H1 (cell line): ENCODE measurements around the gene TAF1B. TPM values are rescaled to one million over a fixed set of nuclear protein-coding genes. Genes with fewer than 3 reads are reported as not detected.

Source experiments
- BCL11A ChIP-seq, 2 experiments: IDR thresholded peaks; one replicate each; pipeline ENCODE4 v1.6.1; 2011; ENCODE audit warnings: low read depth in 2 of 2, low read length in 2 of 2, mild to moderate bottlenecking in 2 of 2
- GTF2F1 ChIP-seq: IDR thresholded peaks from 2 replicates; pipeline ENCODE4 v1.6.1; 2012; ENCODE audit warnings: low read depth, low read length, improper control_type of control experiment, borderline replicate concordance
- JUN ChIP-seq: IDR thresholded peaks from 2 replicates; pipeline ENCODE4 v1.6.1; 2011; ENCODE audit warnings: low read depth, mild to moderate bottlenecking, improper control_type of control experiment, low read length
- KDM4A ChIP-seq: IDR thresholded peaks from one replicate; pipeline ENCODE4 v1.7.1; 2012; ENCODE audit warnings: low read depth, mild to moderate bottlenecking, moderate library complexity, low read length, inconsistent platforms; ENCODE audit not compliant: severe bottlenecking
- POU5F1 ChIP-seq: IDR thresholded peaks from 2 replicates; pipeline ENCODE4 v1.6.1; 2011; ENCODE audit warnings: low read depth, mild to moderate bottlenecking, low read length, moderate library complexity
- polyA plus RNA-seq, 7 experiments: library from polyadenylated mRNA; depleted of rRNA in 3 of 7; stranded (reverse) in 5 of 7; unstranded in 2 of 7; fragments of >200 nt in 5 of 7; fragments of 200-250 nt in 2 of 7; gene quantifications; 1 replicate in 5 of 7; 2 replicates in 1 of 7; 4 replicates in 1 of 7; pipeline versions ENCODE4 v1.2.1 to v1.2.3, GENCODE V29; 2011 to 2013; ENCODE audit warnings: missing spikeins in 2 of 7, mixed read lengths in 2 of 7
- total RNA-seq: library from RNA; stranded (reverse); fragmentation: NEBNext Ultra II Directional; extraction: Animal tissue kit (Norgen Biotek cat#: 25700); gene quantifications from 2 replicates; pipeline ENCODE4 v1.2.1, GENCODE V29; 2021

The TAF1B gene
- total and polyA plus RNA-seq, 2 of the 8 experiments (the other 6 are each of a cell fraction or from before 2014, with no cell fraction given) = 6.6 to 25.2 TPM

DNA sequence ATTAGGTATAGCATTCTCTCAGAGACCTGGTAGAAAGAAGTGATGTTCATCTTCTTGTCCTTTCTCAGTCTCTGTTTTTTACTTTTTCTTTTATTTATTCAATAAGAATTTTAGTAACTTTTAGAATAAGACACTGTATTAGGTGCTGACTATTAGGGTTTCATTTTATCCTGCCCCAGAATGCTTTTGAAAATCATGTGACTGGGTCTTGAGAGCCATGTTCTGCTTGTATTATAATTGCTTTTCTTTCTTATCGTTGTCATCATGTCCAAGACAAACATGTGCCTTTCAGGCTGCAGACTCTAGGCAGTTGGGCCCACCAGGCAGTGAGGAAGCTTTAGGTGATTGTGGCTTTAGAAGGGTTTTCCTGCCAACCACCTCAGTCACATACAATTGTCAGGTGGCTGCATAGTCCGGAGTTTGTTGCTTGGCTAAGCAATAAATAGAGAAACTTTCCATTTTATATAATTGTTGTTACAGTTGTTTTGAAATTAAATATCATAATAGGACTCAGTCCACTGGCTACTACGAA lies 123.3 kb downstream of the TAF1B start (continued):
- no peak for TF ChIP-seq GTF2F1
- no peak for TF ChIP-seq POU5F1
- TF ChIP-seq BCL11A (IDR thresholded peaks at IDR 0.05; ENCODE audit: low read depth in 2 of 2, low read length in 2 of 2) = no peak
- no peak for TF ChIP-seq KDM4A
- TF ChIP-seq JUN = no peak
- TF ChIP-seq, all 59 proteins: peak for 0
